Endometrial microvascular endothelial cells (primary cell): ENCODE data around the gene VSIG10L. TPM values are rescaled to one million over a fixed set of nuclear protein-coding genes. Genes with fewer than 3 reads are reported as not detected.

Experiments used
- in situ Hi-C: cut with HindIII; loops from 2 replicates; pipeline ENCODE4 v1.10.0; 2017; ENCODE audit warnings: low sequenced_read_pairs, low pct_unique_long_range_greater_than_20kb; ENCODE audit errors: inconsistent ontology term
- total RNA-seq: library from RNA; depleted of rRNA; stranded (reverse); fragments of >200 nt; gene quantifications from one replicate; pipeline ENCODE4 v1.2.3, GENCODE V29; 2015; ENCODE audit errors: inconsistent ontology term

Gene VSIG10L
- total RNA-seq, 1 donor from 2014 or later, result not detected

DNA sequence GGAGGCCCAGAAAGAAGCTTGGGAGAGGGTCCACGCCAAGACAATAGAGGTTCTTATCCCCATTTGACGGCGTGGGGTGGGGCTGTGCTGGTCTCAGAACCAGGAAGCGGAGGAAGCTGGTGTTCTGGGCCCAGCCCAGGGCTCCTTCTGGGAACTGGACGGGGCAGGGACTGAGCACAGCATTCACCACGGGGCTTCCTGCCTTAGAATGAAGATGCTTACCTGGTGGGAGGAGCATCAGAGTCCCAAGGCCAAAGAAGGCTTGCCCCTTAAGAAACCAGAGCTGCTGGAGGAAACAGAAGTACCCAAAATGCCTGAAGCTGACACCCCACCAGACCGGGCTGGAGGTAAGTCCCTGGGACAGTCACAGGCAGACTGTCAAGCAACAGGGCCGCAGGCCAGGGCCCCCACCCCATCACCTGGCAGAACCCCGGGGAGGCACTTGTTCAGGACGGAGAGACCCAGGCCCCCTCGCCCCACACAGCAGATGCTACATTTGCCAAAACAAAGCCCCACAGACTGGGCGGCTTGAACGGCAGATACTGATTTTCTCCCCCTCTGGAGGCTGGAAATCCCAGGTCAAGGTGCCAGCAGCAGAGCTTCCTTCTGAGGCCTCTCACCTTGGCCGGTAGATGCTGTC is 48.2 kb downstream of the VSIG10L start:
- in situ Hi-C loops, result no loop called here

DNA sequence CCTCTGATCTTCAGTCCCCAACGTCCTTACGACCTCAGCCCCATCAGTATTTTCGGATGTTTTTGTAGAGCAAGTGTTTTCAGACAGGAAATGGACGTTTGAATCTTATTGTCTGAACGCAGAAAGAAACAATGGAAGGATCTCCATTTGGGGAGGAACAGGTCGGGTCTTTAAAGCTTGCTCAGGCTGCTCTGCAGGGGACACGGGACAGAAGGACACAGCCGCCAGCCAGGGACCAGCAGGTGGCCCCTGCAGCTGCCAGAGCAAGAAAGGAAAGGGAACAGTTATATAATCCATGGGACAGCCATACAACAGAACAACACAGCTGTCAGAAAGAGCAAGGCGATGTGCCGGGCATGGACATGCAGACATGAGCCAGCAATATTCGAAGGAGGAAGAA is 49.0 kb downstream of the VSIG10L start:
- in situ Hi-C loops, result no loop called here

DNA sequence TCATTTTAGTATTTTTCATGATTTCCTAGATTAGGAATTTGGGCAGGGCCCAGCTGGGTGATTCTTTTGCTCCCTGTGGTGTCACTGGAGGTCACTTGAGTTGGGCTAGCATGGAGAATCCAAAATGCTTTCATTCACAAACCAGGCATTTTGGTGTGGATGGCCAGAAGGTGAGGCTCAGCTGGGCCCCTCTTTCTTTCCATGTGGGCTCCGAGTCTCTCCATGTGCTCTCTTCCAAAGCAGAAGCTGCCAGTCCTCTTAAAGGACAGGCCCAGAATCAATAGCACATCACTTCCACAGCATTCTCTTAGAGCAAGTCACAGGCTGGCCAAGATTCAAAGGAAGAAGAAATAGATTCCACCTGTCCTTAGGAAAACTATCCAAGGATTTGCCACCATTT is 52.3 kb downstream of the VSIG10L start:
- in situ Hi-C loops, result no loop called here

DNA sequence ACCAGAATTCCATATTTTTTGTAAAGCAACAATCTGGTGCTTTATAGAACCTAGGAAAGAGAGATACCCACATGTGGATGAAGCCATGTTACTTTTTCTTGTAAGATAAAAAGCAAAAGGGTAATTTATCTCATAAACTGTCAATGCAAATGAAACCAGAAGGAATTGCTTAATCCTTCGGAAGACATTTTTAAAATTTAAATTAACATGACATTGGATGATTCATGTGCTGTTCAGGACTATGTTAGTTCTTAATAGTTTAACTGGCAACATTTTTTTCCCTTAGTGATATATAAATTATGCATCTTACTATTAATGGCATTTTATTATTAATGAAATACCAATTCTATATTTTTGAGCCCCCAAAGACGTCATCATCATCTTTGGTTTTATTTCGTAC is 56.3 kb downstream of the VSIG10L start:
- in situ Hi-C loops, result no loop called here

DNA sequence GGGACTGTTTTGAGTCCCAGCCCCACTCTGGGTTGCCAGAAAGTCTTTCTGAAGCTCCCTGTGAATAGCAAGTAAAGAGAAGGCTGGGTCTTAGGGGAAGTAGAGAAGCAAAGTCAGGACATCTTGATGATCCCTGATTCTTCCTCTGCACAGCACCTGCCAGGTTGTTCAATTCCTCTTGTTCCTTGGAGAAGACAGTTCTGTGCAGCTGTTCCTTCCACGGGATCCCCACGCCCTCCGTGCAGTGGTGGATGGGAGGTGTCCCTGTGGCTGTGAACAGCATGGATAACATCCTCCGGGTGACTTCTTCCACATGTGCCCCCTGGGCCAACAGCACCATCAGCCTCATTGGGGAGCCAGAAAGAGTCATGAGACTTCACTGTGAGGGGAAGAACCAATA is 59.6 kb downstream of the VSIG10L start:
- in situ Hi-C loops, result no loop called here

Other genes with a start within 250 kb of the VSIG10L start
- 21.6 TPM for gene CTU1, start 233.7 kb downstream of the VSIG10L start, total RNA-seq
- not detected for gene SIGLEC9, start 217.2 kb downstream of the VSIG10L start, total RNA-seq
- not detected for gene SIGLEC7, start 199.8 kb downstream of the VSIG10L start, total RNA-seq
- not detected for gene CD33, start 117.1 kb downstream of the VSIG10L start, total RNA-seq
- gene SIGLECL1, start 91.1 kb downstream of the VSIG10L start, total RNA-seq, result not detected
- gene IGLON5, start 30.5 kb downstream of the VSIG10L start, total RNA-seq, result not detected
- 87.7 TPM for gene ETFB, start 24.2 kb upstream of the VSIG10L start, total RNA-seq
- gene CLDND2, start 26.9 kb upstream of the VSIG10L start, total RNA-seq, result not detected
- not detected for gene NKG7, start 30.5 kb upstream of the VSIG10L start, total RNA-seq
- gene LIM2, start 45.8 kb upstream of the VSIG10L start, total RNA-seq, result not detected
- not detected for gene C19orf84, start 48.5 kb upstream of the VSIG10L start, total RNA-seq
- gene SIGLEC10, start 75.5 kb upstream of the VSIG10L start, total RNA-seq, result not detected
- not detected for gene SIGLEC8, start 116.3 kb upstream of the VSIG10L start, total RNA-seq
- gene CEACAM18, start 136.4 kb upstream of the VSIG10L start, total RNA-seq, result not detected
- gene SIGLEC12, start 159.7 kb upstream of the VSIG10L start, total RNA-seq, result not detected
- gene SIGLEC6, start 189.5 kb upstream of the VSIG10L start, total RNA-seq, result not detected
- 7.0 TPM for gene ZNF175, start 229.1 kb upstream of the VSIG10L start, total RNA-seq